Bronchial epithelial cell (primary cell): ENCODE data around the gene CD9. TPM values are rescaled to one million over a fixed set of nuclear protein-coding genes. Genes with fewer than 3 reads are reported as not detected.
"Not testable (repeated sequence)": the region's sequence is repeated elsewhere in the genome, so short reads cannot be mapped to it uniquely, and the experiment has no call there.

ENCODE experiments used
- DNase-seq: peaks from one replicate; pipeline ENCODE4 v3.0.0-alpha.2; 2010; ENCODE audit warnings: low read depth
- FAIRE-seq: peaks from 2 replicates; lab custom pipeline; 2011; peaks lifted over from hg19 to GRCh38; lab: Jason Lieb, UNC
- H3K27me3 ChIP-seq: 2 replicates; pipeline ENCODE4 v1.5.1; 2011; ENCODE audit warnings: low read length; ENCODE audit not compliant: control insufficient read depth, insufficient read depth
- H3K36me3 ChIP-seq: 2 replicates; pipeline ENCODE4 v1.5.1; 2011; ENCODE audit warnings: low read length; ENCODE audit not compliant: control insufficient read depth, insufficient read depth
- H3K4me3 ChIP-seq: 2 replicates; pipeline ENCODE4 v1.5.1; 2011; ENCODE audit warnings: mild to moderate bottlenecking, low read depth, low read length, control low read depth
- CTCF ChIP-seq: IDR thresholded peaks from 2 replicates; pipeline ENCODE4 v1.5.1; 2011; ENCODE audit warnings: mild to moderate bottlenecking, moderate library complexity, low read length, control low read depth, inconsistent platforms; ENCODE audit not compliant: insufficient read depth, severe bottlenecking
- total RNA-seq: library from RNA; depleted of rRNA; stranded (reverse); fragments of >200 nt; gene quantifications from 2 replicates; pipeline ENCODE4 v1.2.1, GENCODE V29; 2014

The CD9 gene
- total RNA-seq, 1 donor from 2014 or later = 634 TPM

- DNase-seq (no peak), FAIRE-seq (no peak)
- peak; percentile 3 for TF ChIP-seq CTCF
- Histone ChIP-seq H3K36me3 (peaks cover 15% of the 10 kb centered on the region), H3K4me3 (no peak overlapping the region), H3K27me3 (no peaks in the 10 kb centered on the region)
These were observed 4.4 kb downstream of the CD9 start for GRCh38 chr12:6204533-6205143.

- no peak overlapping the region for H3K4me3 ChIP-seq
- DNase-seq (no peak), FAIRE-seq (no peak)
These were observed 4.9 kb downstream of the CD9 start for GRCh38 chr12:6205144-6205539.

GRCh38 chr12:6205761-6206160 is 5.6 kb downstream of the CD9 start:
- TF ChIP-seq CTCF = no peak
- no peaks in the 10 kb centered on the region for H3K27me3 ChIP-seq
- no peak for FAIRE-seq
- H3K4me3 ChIP-seq = no peak overlapping the region
- no peak for DNase-seq
- peaks cover 16% of the 10 kb centered on the region for H3K36me3 ChIP-seq

More at GRCh38 chr12:6205144-6205539, 4.9 kb downstream of the CD9 start:
- H3K36me3 ChIP-seq = peaks cover 16% of the 10 kb centered on the region
- TF ChIP-seq CTCF = no peak
- no peaks in the 10 kb centered on the region for H3K27me3 ChIP-seq

DNA sequence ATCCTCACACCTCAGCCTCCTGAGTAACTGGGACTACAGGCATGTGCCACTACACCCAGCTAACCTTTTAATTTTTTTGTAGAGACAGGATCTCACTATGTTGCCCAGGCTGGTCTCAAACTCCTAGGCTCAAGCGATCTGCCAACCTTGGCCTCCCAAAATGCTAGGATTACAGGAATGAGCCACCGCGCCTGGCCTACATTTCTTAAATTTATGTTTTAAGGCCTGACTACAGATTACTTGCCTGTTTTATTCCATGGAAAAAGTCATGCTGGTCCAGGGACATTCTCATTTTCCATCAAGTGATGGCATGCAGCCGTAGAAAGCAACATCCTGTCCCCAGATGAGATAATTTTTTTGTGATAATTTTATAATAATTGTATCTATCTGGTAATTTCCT is 6.1 kb downstream of the CD9 start:
- FAIRE-seq (no peak), DNase-seq (no peak)
- Histone ChIP-seq H3K36me3 (peaks cover 16% of the 10 kb centered on the region), H3K4me3 (no peak overlapping the region), H3K27me3 (no peaks in the 10 kb centered on the region)
- TF ChIP-seq CTCF = no peak

DNA sequence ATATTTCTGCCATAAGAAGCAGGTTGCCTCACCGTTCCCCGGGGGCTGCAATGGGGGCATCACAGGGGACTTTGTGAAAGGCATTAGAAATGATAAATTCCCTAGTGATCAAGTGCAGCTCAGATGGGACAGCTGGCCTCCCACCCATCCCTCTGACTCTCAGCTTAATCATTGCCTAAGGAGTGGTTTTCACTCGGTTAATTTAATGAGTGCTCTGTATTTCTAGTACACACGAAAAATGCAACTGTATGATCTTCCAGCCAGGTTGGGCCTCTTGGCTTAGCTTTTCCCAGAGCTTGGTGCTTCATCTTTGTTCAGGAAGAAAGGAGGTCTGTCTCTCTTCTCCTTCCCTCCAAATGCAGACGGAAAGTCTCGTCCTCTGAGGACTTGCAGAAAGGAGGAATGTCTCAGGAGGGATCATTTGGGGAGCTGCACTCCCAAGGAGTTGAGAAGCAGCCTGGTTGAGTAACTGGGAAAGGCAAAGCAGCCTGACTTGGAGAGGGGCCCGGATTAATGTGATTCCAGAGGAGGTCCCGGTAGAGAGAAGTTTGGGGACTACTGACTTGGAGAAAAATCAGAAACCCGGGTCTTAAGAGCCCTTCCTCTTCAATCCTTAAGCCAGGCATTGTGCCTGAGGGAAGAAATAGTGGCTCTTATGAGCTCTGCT is 7.2 kb downstream of the CD9 start:
- Histone ChIP-seq H3K27me3 (no peaks in the 10 kb centered on the region), H3K36me3 (peaks cover 15% of the 10 kb centered on the region), H3K4me3 (no peak overlapping the region)
- DNase-seq = no peak
- no peak for FAIRE-seq
- no peak for TF ChIP-seq CTCF

GRCh38 chr12:6208130-6208529 is 7.9 kb downstream of the CD9 start:
- H3K27me3 ChIP-seq = no peaks in the 10 kb centered on the region
- H3K4me3 ChIP-seq = no peak overlapping the region
- DNase-seq (no peak), FAIRE-seq (no peak)
- no peak for TF ChIP-seq CTCF
- peaks cover 18% of the 10 kb centered on the region for H3K36me3 ChIP-seq

GRCh38 chr12:6209428-6209827 is 9.2 kb downstream of the CD9 start:
- FAIRE-seq, DNase-seq: not testable (repeated sequence)
- H3K36me3 ChIP-seq = peaks cover 14% of the 10 kb centered on the region

More at GRCh38 chr12:6209428-6209827, 9.2 kb downstream of the CD9 start:
- H3K4me3 ChIP-seq, H3K27me3 ChIP-seq: not testable (repeated sequence)
